Activated CD8-positive, alpha-beta memory T cell treated with anti-CD3 and anti-CD28 coated beads for 1 hour (primary cell): ENCODE measurements around the gene HDAC7.
"Not testable (repeated sequence)": the region's sequence is repeated elsewhere in the genome, so short reads cannot be mapped to it uniquely, and the experiment has no call there.

ENCODE experiments used
- DNase-seq, 2 donors: peaks; one replicate each; pipeline ENCODE4 v3.0.0-alpha.2; 2020; ENCODE audit warnings: low read depth in 1 of 2; ENCODE audit errors: extremely low read depth in 1 of 2

The HDAC7 gene

GRCh38 chr12:47815447-47815846 lies 4.3 kb downstream of the HDAC7 start:
- DNase-seq = not testable (repeated sequence)

GRCh38 chr12:47814539-47815170 lies 5.0 kb downstream of the HDAC7 start:
- DNase-seq = no peak

- no peak for DNase-seq
Measured at GRCh38 chr12:47813511-47814196, 6.0 kb downstream of the HDAC7 start.

- DNase-seq = peak; percentile 84 to 87
Measured at GRCh38 chr12:47812797-47813510, 6.7 kb downstream of the HDAC7 start.

- DNase-seq = no peak
Measured at GRCh38 chr12:47811581-47812484, 7.9 kb downstream of the HDAC7 start.

- no peak for DNase-seq
Measured at GRCh38 chr12:47811072-47811396, 8.7 kb downstream of the HDAC7 start.

GRCh38 chr12:47809518-47809917 lies 10.2 kb downstream of the HDAC7 start:
- not testable (repeated sequence) for DNase-seq

GRCh38 chr12:47808574-47809365 lies 10.9 kb downstream of the HDAC7 start:
- no peak for DNase-seq

GRCh38 chr12:47808050-47808449 lies 11.7 kb downstream of the HDAC7 start:
- DNase-seq = peak in 1 of 2 donors; percentile 62

- DNase-seq = no peak
Measured at GRCh38 chr12:47807338-47807737, 12.4 kb downstream of the HDAC7 start.

- DNase-seq = no peak
Measured at GRCh38 chr12:47805417-47805816, 14.3 kb downstream of the HDAC7 start.

GRCh38 chr12:47804171-47804570 lies 15.5 kb downstream of the HDAC7 start:
- DNase-seq = no peak

- no peak for DNase-seq
Measured at GRCh38 chr12:47803191-47803875, 16.4 kb downstream of the HDAC7 start.

- DNase-seq = no peak
Measured at GRCh38 chr12:47802312-47802711, 17.4 kb downstream of the HDAC7 start.

GRCh38 chr12:47801904-47802246 lies 17.8 kb downstream of the HDAC7 start:
- DNase-seq = no peak

GRCh38 chr12:47801170-47801903 lies 18.4 kb downstream of the HDAC7 start:
- no peak for DNase-seq

GRCh38 chr12:47800582-47800981 lies 19.1 kb downstream of the HDAC7 start:
- DNase-seq = no peak

GRCh38 chr12:47799357-47799955 lies 20.2 kb downstream of the HDAC7 start:
- no peak for DNase-seq
